Endometrial microvascular endothelial cells (primary cell): ENCODE data around the gene ATG7. TPM values are rescaled to one million over a fixed set of nuclear protein-coding genes. Genes with fewer than 3 reads are reported as not detected.
"Not testable (repeated sequence)": the region's sequence is repeated elsewhere in the genome, so short reads cannot be mapped to it uniquely, and the experiment has no call there.

Experiments
- in situ Hi-C: cut with HindIII; loops from 2 replicates; pipeline ENCODE4 v1.10.0; 2017; ENCODE audit warnings: low sequenced_read_pairs, low pct_unique_long_range_greater_than_20kb; ENCODE audit errors: inconsistent ontology term
- total RNA-seq: library from RNA; depleted of rRNA; stranded (reverse); fragments of >200 nt; gene quantifications from one replicate; pipeline ENCODE4 v1.2.3, GENCODE V29; 2015; ENCODE audit errors: inconsistent ontology term

ATG7 gene
- total RNA-seq, 1 donor from 2014 or later = 106 TPM

- in situ Hi-C loops = no loop called here
These were observed 57.6 kb downstream of the ATG7 start for GRCh38 chr3:11329777-11330176.

DNA sequence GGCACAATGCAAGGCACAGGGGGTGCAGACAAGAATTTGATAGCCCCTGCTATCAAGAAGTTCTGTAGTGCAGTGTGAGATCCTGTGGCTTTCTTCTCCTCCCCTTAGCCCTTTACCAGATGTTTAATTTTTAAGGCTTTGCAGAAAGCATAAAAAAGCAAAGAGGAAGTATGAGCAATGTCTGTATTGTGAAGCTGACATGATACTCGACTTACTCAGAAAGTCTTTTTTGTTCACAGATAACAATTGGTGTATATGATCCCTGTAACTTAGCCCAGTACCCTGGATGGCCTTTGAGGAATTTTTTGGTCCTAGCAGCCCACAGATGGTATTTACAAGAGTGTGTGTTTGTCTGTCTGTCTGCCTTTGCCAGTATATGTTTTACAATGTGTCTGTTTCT, 58.9 kb downstream of the ATG7 start:
- in situ Hi-C loops = no loop called here

- in situ Hi-C loops = no loop called here
These were observed 62.9 kb downstream of the ATG7 start for GRCh38 chr3:11335056-11335608.

DNA sequence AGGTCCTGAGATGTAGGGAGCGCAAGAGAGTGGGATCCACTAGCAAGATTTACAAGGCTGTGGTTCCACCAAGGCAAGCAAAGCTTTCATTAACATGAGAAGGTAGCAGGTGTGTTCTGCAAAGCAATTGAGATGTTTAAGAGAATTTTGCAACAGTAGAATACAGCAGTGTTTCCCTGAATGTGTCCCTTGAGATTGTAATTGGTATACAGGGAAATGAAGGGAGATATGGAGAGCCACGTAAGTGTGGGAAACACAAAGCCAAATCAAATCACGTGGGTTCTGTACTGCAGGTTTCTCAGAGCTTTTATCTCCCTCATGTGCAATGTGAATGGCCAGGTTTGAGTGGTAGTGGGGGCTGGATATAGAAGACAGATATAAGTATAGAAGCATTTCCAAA, 67.3 kb downstream of the ATG7 start:
- in situ Hi-C loops = no loop called here

DNA sequence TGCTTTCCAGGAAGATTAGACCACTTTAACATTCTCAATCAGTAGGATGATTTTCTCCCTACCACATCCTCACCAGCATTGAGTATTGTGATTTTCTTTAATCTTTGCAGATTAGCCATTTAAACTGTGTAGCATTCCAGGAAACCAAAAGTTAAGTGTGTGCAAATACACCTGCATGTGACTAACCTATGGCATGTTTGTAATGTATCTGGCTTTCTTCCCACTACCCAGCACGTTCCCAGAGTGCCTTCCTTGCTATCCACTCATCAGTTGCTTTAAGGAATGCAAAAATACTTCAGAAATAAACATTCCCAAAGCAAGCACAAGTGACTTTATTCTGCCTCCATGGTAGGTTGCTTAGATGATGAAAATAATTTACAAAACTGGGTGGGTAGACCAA, 74.2 kb downstream of the ATG7 start:
- in situ Hi-C loops = no loop called here

DNA sequence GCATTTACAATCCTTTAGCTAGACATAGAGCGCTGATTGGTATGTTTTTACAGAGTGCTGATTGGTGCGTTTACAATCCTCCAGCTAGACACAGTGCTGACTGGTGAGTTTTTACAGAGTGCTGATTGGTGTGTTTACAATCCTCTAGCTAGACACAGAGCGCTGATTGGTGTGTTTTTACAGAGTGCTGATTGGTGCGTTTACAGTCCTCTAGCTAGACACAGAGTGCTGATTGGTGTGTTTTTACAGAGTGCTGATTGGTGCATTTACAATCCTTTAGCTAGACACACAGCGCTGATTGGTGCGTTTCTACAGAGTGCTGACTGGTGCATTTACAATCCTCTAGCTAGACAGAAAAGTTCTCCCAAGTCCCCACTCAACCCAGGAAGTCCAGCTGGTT, 76.7 kb downstream of the ATG7 start:
- in situ Hi-C loops = not testable (repeated sequence)

DNA sequence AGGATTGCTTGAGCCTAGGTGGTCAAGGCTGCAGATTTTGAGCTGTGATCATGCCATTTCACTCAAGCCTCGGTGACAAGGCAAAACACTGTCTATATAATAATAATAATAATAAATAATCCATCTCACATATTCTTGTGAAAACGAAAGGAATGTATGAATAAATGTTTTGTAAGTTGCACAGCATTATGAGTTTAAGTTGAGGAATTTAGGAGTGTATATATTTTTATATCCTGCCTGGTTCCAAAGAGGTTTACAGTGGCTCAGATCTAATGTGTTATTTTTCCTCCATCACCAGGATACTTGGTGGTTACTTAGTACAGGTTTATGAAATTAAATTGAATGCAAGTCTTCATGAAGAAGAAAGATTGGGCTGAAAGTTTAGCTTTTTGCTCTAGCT, 77.2 kb downstream of the ATG7 start:
- in situ Hi-C loops = no loop called here

DNA sequence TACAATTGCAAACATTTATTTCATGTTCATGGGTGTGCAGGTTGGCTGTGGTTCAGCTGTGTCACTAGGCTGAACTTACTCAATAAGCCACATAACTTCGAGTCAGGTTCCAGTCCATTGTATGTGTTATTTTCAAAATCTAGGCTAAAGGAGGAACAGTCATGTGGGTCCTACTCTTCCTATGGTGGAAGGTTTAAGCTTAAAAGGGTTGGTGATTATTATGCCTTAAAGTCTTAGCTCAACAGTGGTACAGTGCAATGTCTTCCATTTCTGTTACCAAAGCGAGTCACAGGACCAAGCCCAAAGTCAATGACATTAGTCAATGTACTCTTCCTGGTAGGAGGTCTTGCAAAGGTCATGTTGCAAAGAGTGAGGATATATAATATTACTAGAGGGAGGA, 78.2 kb downstream of the ATG7 start:
- in situ Hi-C loops = no loop called here

DNA sequence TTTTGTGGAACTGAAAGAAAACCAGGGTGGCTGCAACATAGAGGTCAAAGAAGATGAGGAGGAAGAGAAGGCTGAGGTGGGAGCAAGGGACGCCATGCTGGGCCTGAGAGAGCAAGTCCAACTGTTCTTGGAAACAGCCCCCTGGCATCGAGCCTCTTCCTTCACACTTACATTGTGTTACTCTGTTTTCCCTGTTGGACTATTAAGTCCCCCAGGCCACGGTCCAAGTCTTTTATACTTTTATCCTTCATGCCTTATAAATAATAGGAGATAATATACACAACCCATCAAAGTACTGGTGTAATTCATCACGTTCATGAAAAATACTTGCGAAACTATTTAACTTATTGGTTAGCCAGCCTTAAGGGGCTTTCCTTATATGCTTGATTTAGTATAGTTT, 79.3 kb downstream of the ATG7 start:
- in situ Hi-C loops = no loop called here

DNA sequence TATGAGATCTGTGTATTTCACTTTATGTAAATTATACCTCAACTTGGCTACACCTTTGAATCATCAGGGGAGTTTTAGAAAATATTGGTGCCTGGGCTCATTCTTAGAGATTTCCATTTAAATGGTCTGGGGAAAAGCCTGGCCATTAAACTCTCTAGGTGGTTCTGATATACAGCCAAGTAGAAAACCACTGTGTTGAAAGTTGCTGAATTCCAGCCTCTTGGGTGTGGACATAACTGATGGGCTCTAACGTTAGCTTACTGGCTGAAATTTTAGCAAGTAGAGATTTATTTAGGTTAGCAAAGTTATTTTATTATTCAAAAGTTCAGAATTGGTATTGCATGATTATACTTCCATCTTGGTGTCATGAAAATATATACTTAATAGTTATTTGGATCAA, 84.1 kb downstream of the ATG7 start:
- in situ Hi-C loops = no loop called here

DNA sequence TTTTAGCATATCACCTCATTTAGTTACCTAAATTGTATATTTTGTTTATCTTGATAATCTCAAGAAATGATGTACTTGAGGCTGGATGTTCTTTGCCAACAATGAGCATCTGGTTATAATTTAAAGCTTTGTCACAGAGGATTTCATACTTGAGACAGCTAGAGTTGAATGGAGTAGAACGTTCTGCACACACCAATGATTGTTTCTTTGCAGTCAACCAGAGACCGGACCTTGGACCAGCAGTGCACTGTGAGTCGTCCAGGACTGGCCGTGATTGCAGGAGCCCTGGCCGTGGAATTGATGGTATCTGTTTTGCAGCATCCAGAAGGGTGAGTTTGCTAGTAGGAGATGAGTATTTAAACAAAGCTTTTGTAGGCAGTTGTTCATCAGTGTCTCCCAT, 90.4 kb downstream of the ATG7 start:
- in situ Hi-C loops = no loop called here

GRCh38 chr3:11363715-11364114, 91.5 kb downstream of the ATG7 start:
- in situ Hi-C loops = no loop called here

- in situ Hi-C loops = no loop called here
These were observed 92.0 kb downstream of the ATG7 start for GRCh38 chr3:11364181-11364580.

GRCh38 chr3:11367143-11367693, 95.0 kb downstream of the ATG7 start:
- in situ Hi-C loops = no loop called here

- in situ Hi-C loops = no loop called here
These were observed 98.0 kb downstream of the ATG7 start for GRCh38 chr3:11370191-11370590.

GRCh38 chr3:11370966-11371365, 98.8 kb downstream of the ATG7 start:
- in situ Hi-C loops = no loop called here

DNA sequence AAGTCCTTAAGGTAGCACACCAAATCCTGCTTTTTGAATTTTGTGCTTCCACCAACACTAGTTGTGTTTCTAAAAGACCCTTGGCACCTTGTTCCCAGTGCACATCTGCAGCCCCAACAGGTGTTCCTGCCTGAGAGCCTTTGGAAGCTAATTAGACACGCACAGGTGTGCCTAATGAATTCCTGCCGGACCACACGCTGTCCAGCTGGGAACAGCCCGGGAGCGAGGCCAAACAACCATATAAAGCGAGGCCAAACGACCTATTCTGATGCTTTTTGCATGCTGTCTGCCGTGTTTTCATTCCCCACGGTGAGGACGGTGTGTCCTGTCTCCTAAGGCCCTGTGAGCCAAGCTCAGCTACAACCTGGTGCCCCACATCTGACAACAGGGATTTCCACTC, 99.5 kb downstream of the ATG7 start:
- in situ Hi-C loops = no loop called here

DNA sequence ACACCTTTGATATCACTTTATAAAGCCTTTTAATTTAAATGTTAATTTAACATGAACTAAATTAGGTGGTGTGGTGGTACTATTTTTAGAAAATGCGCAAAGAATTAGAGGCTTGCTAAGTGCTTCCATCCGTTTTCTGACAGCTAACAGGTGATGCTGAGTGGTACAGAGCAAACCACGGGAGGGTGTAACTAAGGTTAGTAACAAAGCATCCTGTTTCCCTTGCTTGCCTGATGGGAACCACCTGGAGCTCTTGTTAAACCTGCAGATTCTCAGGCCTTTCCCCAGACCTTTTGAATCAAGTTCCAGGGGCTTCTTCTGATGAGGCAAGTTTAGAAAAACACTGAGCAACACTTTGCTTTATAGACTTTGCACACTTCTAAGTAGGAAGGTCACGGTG, 101.0 kb downstream of the ATG7 start:
- in situ Hi-C loops = no loop called here

DNA sequence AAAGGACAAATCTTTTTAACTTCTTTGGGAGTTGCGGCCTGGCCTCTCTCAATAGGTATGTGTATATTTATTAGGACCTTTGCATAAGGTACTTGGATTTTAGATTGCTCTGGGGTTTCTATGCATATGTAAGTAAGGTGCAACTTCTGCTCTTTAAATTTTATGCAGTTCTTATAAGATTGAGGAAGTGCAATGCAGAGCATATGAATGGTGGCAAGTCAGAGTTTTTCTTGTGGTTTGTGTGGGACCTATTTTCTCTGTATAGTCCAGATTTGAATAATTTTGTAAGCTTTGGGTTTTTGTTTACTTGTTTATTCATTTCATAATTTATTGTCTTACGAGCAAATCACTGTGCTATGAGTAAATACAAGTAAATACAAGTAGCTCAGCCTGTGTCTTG, 101.5 kb downstream of the ATG7 start:
- in situ Hi-C loops = no loop called here

DNA sequence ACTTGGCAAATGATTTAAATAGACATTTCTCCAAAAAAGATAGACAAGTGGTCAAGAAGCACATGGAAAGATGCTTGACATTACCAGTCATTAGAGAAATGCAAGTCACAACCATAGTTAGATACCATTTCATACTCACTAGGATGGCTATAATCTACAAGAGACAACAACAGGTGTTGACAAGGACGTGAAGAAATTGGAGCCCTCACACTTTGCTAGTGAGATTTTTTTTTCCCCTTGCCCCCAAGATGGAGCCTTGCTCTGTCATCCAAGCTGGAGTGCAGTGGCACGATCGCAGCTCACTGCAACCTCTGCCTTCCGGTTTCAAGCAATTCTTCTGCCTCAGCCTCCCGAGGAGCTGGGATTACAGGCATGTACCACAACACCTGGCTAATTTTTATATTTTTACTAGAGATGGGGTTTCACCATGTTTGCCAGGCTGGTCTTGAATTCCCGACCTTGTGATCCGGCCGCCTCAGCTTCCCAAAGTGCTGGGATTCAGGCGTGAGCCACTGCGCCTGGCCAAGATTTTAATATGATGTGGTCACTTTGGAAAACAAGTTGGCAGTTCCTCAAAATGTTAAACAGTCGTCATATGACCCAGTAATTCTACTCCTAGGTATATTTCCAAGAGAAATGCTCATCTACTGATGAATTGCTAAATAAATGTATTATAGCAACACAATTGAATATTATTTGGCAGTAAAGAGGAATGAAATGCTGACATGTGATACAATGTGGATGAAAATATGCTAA, 103.3 kb downstream of the ATG7 start:
- in situ Hi-C loops = loop anchor here (25.0 kb wide), 1 partner anchor 262 kb away; the partner anchor contains the start of gene VGLL4
